Mucosa of descending colon (tissue), 3 donors: Measurements from ENCODE around the gene CPEB1. TPM values are rescaled to one million over a fixed set of nuclear protein-coding genes. Genes with fewer than 3 reads are reported as not detected.

ENCODE experiments used
- ATAC-seq: fragments of 200-7000 bp; cut with Tn5 transposase; one replicate; pipeline ENCODE4 v1.9.1; 2020; ENCODE audit warnings: mild to moderate bottlenecking, moderate library complexity
- DNase-seq, 3 donors: peaks; one replicate each; pipeline ENCODE4 v3.0.0-alpha.2; 2020
- H3K36me3 ChIP-seq: fragments of 200-600 bp; one replicate; pipeline ENCODE4 v1.8.0; 2021; ENCODE audit warnings: low read depth, mild to moderate bottlenecking
- H3K4me1 ChIP-seq: fragments of 200-600 bp; one replicate; pipeline ENCODE4 v1.8.0; 2021; ENCODE audit warnings: low read depth, mild to moderate bottlenecking
- H3K4me3 ChIP-seq: fragments of 200-600 bp; one replicate; pipeline ENCODE4 v1.8.0; 2021; ENCODE audit warnings: mild to moderate bottlenecking
- H3K9me3 ChIP-seq: fragments of 200-600 bp; one replicate; pipeline ENCODE4 v1.8.0; 2021; ENCODE audit warnings: mild to moderate bottlenecking
- CTCF ChIP-seq: fragments of 200-600 bp; IDR thresholded peaks from one replicate; pipeline ENCODE4 v1.8.0; 2022; ENCODE audit warnings: antibody characterized with exemption, mild to moderate bottlenecking
- intact Hi-C, 2 donors: fragments of 100-400 bp; cut with DNase I in 1 of 2; cut with micrococcal nuclease in 1 of 2; formaldehyde crosslinking; loops; one replicate each; pipeline versions ENCODE4 v1.11.0 to v1.11.1; 2022; cut with DNase I, micrococcal nuclease
- total RNA-seq, 3 donors: library from RNA; stranded (reverse); fragmentation: NEBNext Ultra II Directional in 2 of 3; extraction: Animal tissue kit (Norgen Biotek cat#: 25700) in 2 of 3; gene quantifications; one replicate each; pipeline versions ENCODE4 v1.2.1 to v1.2.4, GENCODE V29; 2021 to 2023
- donor health status: DM: no; HTN: no; CAD: no; lungs with moderate emphysema.
- donor health status: DM: no; HTN: no; CAD: no.
- donor health status: DM: no; HTN: yes; CAD: no.

CPEB1 gene
- total RNA-seq, 3 donors from 2014 or later = 0.61 to 11.8 (median 1.4) TPM

- ATAC-seq (no peak), DNase-seq (no peak)
- Histone ChIP-seq H3K36me3 (no peaks in the 10 kb centered on the region), H3K4me3 (no peak overlapping the region), H3K4me1 (no peaks in the 10 kb centered on the region), H3K9me3 (no peaks in the 10 kb centered on the region)
- intact Hi-C loops = no loop called here
- TF ChIP-seq CTCF = no peak
These were observed 88.7 kb downstream of the CPEB1 start for GRCh38 chr15:82558502-82558901.

- ATAC-seq (no peak), DNase-seq (no peak)
- H3K4me3 ChIP-seq = no peak overlapping the region
- no peaks in the 10 kb centered on the region for H3K36me3 ChIP-seq
- H3K9me3 ChIP-seq = no peaks in the 10 kb centered on the region
- TF ChIP-seq CTCF = no peak
- intact Hi-C loops = no loop called here
- no peaks in the 10 kb centered on the region for H3K4me1 ChIP-seq
These were observed 90.7 kb downstream of the CPEB1 start for GRCh38 chr15:82556315-82557035.

DNA sequence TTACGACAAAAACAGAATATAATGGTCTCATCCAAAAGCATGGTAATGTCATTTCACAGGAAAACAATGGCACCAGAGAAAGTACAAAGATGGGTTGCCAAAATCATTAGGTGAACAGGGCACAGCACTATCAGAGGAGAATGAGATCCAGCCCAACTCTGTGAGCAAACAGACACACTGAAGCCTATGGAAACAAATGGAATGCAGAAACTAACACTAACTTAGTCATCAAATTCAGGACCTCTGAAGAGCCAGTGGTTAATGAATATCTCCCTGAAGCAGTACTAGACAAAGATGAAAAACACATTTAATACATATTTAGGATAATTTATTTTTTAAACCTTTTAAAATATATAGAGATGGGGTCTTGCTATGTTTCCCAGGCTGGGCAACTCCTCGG is 92.3 kb downstream of the CPEB1 start:
- H3K4me3 ChIP-seq = no peak overlapping the region
- no peak for TF ChIP-seq CTCF
- no peaks in the 10 kb centered on the region for H3K9me3 ChIP-seq
- no peaks in the 10 kb centered on the region for H3K36me3 ChIP-seq
- ATAC-seq = no peak
- intact Hi-C loops = no loop called here
- DNase-seq = no peak
- no peaks in the 10 kb centered on the region for H3K4me1 ChIP-seq

DNA sequence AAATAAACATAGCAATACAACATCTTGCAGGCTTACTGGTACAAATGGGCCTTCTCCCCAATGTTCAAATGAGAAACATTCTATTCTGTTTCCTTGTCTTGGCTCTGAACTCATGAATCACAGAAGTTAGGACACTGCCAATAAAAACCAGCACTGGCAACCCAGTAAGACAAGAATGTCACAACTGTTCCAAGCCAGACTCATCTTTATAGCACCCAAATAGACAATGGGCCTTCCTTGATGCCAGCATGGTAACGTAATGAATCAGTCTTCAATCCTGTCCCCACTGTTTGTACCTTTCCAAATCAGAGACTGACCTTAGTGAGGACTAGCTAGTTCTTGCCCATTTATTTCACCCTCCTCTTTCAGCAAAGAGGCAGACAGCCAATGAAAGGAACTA is 92.8 kb downstream of the CPEB1 start:
- intact Hi-C loops = no loop called here
- TF ChIP-seq CTCF = no peak
- Histone ChIP-seq H3K4me3 (no peak overlapping the region), H3K36me3 (no peaks in the 10 kb centered on the region), H3K4me1 (no peaks in the 10 kb centered on the region), H3K9me3 (no peaks in the 10 kb centered on the region)
- ATAC-seq (no peak), DNase-seq (no peak)

DNA sequence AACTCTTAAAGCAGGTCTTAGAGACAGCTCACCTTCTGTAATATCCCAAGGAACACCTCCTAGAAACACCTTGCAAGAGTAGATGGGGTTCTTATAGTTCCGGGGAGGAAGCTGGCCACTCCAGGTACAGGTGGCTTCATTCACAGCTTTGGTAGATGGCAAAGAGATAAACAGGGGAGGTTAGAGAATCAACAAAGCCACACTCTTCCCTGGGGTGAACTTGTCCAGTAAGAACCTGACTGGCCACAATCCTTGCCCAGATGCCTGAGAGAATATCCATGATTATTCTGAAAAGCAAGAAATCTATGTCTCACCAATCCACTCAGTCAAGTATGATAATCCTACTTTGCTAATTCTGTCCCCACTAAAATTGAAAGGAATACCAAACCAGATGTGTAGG is 93.3 kb downstream of the CPEB1 start:
- no peak for DNase-seq
- no peaks in the 10 kb centered on the region for H3K36me3 ChIP-seq
- TF ChIP-seq CTCF = no peak
- H3K4me3 ChIP-seq = no peak overlapping the region
- no peaks in the 10 kb centered on the region for H3K9me3 ChIP-seq
- no peak for ATAC-seq
- no peaks in the 10 kb centered on the region for H3K4me1 ChIP-seq
- intact Hi-C loops = no loop called here

DNA sequence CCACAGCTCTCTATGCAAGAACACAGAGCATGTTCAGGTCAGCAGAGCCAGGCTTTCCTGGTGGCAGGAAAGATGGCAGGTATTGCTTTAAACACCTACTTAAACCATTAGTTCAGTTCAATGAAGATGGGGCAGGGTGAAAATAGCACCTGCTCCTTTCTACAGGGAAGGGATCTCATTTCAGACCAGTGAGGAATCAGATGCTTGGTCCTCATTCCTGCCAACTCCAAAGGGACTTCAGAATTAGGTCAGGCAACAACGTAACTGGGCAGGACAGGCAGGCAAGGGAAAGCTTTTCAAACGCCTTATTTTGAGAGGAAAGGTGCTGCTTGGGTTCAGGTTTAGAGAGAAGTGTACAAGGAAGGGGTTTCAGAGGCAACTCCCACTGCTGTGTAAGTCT is 94.3 kb downstream of the CPEB1 start:
- Histone ChIP-seq H3K4me3 (no peak overlapping the region), H3K9me3 (no peaks in the 10 kb centered on the region), H3K36me3 (no peaks in the 10 kb centered on the region), H3K4me1 (no peaks in the 10 kb centered on the region)
- ATAC-seq = no peak
- no peak for DNase-seq
- TF ChIP-seq CTCF = no peak
- intact Hi-C loops = no loop called here
